ENCODE data around the gene LAPTM5.

LAPTM5 gene

DNA sequence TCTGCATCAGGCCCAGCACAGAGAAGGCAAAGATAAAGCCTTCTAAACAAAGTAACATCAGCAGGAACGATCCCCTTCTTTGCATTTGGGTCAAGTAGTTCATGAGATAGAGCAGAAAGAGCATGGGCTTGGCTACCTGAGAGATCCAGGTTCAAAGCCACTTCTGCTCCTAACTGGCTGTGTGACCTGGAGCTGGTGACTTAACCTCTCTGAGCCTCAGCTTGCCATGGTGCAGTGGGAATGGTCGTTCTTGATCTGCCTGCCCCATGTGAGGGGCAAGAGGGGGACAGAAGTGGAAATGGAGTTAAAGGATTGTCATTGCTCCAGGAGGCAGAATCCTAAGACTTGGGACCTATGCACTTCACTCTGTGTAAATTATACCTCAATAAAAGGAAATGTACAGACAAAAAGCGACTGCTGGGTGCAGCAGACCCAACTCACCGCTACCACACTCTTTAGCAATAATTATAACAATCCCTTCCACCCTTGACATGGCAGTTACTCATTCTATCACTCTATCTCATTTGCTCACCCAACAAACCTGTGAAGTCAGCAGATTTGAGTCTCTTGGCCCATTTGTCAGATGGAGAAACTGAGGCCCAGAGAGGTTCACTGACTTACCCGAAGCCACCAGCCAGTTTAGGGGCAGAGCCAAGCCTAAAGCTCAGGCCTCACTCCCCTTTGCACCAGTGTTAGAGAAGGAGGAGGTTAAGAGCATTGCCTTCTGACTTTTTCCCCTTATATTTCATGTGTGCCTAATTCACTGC lies 32.7 kb downstream of the LAPTM5 start:
- no peaks in the 10 kb centered on the region for H3K27me3 ChIP-seq (ENCODE audit: control insufficient read depth in 5 of 5, insufficient read depth in 4 of 5, low read length in 5 of 5)
- no peaks in the 10 kb centered on the region for H3K9me3 ChIP-seq (ENCODE audit: control insufficient read depth in 5 of 5, low read length in 5 of 5)
- no peak overlapping the region for H3K4me3 ChIP-seq (ENCODE audit: low read depth in 1 of 5, low read length in 5 of 5)
- no peak overlapping the region for H3K9ac ChIP-seq (ENCODE audit: low read length in 5 of 5)
- H3K36me3 ChIP-seq (ENCODE audit: control insufficient read depth in 5 of 5, insufficient read depth in 5 of 5, low read length in 5 of 5): peaks cover 0 to 20% (median 6%) of the 10 kb centered on the region in 5 donors
- no peak overlapping the region for H3K27ac ChIP-seq (ENCODE audit: low read depth, low read length)
- H3K4me1 ChIP-seq (ENCODE audit: control insufficient read depth in 5 of 5, insufficient read depth in 5 of 5, low read length in 5 of 5): peaks cover 0 to 2% (median 0%) of the 10 kb centered on the region in 5 donors

DNA sequence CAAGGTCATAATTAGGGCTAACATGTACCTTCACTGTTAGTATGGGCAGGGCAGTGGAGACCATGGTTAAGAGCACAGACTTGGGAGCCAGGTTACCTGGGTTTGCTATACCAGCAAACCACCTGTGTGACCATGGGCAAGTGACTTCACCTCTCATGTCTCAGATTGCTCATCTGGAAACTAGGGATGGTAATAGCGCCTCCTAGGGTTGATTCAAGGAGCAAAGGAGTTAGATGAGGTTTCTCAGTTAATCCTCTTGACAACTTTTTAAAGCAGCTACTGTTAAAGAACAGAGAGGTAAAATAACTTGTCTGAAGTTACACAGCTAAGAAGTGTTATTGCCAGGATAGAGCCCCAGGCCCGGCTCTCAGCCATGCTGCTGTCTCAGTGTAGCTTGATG lies 33.4 kb downstream of the LAPTM5 start:
- Histone ChIP-seq H3K9me3 (ENCODE audit: control insufficient read depth in 5 of 5, low read length in 5 of 5) (no peaks in the 10 kb centered on the region), H3K9ac (ENCODE audit: low read length in 5 of 5) (no peak overlapping the region), H3K27me3 (ENCODE audit: control insufficient read depth in 5 of 5, insufficient read depth in 4 of 5, low read length in 5 of 5) (no peaks in the 10 kb centered on the region), H3K4me1 (ENCODE audit: control insufficient read depth in 5 of 5, insufficient read depth in 5 of 5, low read length in 5 of 5) (peaks cover 0 to 6% (median 5%) of the 10 kb centered on the region in 5 donors), H3K27ac (ENCODE audit: low read depth, low read length) (no peak overlapping the region), H3K4me3 (ENCODE audit: low read depth in 1 of 5, low read length in 5 of 5) (no peak overlapping the region), H3K36me3 (ENCODE audit: control insufficient read depth in 5 of 5, insufficient read depth in 5 of 5, low read length in 5 of 5) (peaks cover 0 to 20% (median 6%) of the 10 kb centered on the region in 5 donors)

DNA sequence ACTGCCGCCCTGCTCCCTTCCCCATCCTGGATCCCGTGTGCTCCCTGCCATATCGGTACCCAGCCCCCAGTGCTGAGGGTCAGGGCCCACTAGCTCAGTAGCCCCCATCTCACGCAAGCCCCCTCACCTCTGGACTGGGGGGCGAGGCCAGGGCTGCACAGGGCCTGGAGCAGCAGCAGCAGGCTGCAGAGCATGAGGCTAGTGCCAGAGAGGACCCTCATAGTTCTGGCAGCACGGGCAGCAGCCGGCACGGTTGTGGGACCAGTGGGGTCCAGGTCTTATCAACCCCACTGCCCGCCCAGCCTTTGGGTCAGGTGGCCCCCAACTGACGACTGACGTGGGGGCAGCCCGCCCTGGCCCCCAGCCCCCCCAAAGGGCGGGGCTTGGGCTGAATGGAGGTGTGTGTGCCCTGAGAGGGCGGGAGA lies 34.2 kb downstream of the LAPTM5 start, which contains the start of gene MATN1:
MATN1 (minus strand) TSS at position 255 of the 425 bp plus-strand sequence; CDS start at position 221, 34 bp downstream.
- H3K4me1 ChIP-seq (ENCODE audit: control insufficient read depth in 5 of 5, insufficient read depth in 5 of 5, low read length in 5 of 5): peaks cover 0 to 13% (median 11%) of the 10 kb centered on the region in 5 donors
- H3K9ac ChIP-seq (ENCODE audit: low read length in 5 of 5): no peak within 1 kb of the TSS
- H3K4me3 ChIP-seq (ENCODE audit: low read depth in 1 of 5, low read length in 5 of 5): no peak within 1 kb of the TSS
- no peaks in the 10 kb centered on the region for H3K9me3 ChIP-seq (ENCODE audit: control insufficient read depth in 5 of 5, low read length in 5 of 5)
- H3K36me3 ChIP-seq (ENCODE audit: control insufficient read depth in 5 of 5, insufficient read depth in 5 of 5, low read length in 5 of 5): peaks cover 0 to 20% (median 6%) of the 10 kb centered on the region in 5 donors
- no peaks in the 10 kb centered on the region for H3K27me3 ChIP-seq (ENCODE audit: control insufficient read depth in 5 of 5, insufficient read depth in 4 of 5, low read length in 5 of 5)
- H3K27ac ChIP-seq (ENCODE audit: low read depth, low read length): no peak within 1 kb of the TSS

DNA sequence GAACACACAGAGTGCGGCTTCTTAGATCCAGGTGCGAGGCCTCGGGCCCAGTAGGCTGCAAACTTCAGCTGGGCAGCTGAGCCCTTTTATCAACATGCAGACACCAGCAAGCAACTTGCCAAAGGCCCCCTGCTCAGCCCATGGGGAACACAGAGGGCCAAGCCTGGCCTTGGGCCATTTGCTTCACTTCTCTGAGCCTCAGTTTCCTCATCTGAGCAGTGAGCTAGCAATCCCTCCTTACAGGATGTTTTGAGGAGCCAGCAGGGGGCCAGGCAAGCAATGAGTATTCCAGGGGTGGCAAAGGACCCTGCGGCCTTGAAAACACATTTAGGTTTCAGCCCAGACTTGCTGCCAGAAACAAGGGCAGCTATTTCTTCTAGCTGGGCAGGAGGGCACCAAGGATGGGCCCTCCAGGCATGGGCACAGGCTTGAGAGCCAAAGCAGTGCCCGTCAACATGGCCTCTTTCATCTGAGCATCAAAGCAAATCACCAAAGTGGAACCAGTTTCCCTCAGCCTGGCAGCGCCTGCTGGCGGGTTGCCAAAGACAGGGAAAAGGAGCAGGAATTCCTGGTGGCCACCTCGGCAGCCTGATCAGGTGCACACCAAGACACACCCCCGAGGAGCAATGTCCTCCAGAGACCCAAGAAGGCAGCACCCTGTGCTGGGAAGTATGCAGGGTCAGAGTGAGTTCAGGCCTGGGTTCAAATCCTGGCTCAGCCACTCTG lies 35.6 kb downstream of the LAPTM5 start:
- Histone ChIP-seq H3K9me3 (ENCODE audit: control insufficient read depth in 5 of 5, low read length in 5 of 5) (no peaks in the 10 kb centered on the region), H3K4me1 (ENCODE audit: control insufficient read depth in 5 of 5, insufficient read depth in 5 of 5, low read length in 5 of 5) (peaks cover 0 to 13% (median 11%) of the 10 kb centered on the region in 5 donors), H3K9ac (ENCODE audit: low read length in 5 of 5) (no peak overlapping the region), H3K36me3 (ENCODE audit: control insufficient read depth in 5 of 5, insufficient read depth in 5 of 5, low read length in 5 of 5) (peaks cover 0 to 20% (median 6%) of the 10 kb centered on the region in 5 donors), H3K4me3 (ENCODE audit: low read depth in 1 of 5, low read length in 5 of 5) (no peak overlapping the region), H3K27ac (ENCODE audit: low read depth, low read length) (no peak overlapping the region), H3K27me3 (ENCODE audit: control insufficient read depth in 5 of 5, insufficient read depth in 4 of 5, low read length in 5 of 5) (no peaks in the 10 kb centered on the region)

DNA sequence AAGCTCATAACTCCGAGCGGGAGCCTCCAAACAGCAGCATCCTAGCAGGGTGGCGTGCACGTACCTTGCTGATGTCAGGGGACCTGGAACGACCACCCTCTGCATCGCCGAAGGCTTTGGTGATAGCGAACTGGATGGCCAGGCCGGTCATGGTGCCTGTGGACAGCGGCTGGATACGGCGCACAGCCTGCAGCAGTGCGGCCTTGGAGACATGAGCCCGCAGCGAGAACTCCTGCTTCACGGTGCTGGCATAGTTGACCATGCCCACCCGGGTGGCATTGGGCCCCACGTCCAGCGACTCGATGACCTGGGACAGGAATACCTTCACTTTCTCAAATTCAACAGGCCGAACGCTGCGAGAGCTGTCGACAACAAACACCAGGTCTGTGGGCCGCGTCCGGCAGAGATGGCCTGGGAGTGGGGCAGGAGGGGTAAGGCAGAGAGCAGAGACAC lies 36.2 kb downstream of the LAPTM5 start:
- Histone ChIP-seq H3K36me3 (ENCODE audit: control insufficient read depth in 5 of 5, insufficient read depth in 5 of 5, low read length in 5 of 5) (peaks cover 0 to 20% (median 5%) of the 10 kb centered on the region in 5 donors), H3K27me3 (ENCODE audit: control insufficient read depth in 5 of 5, insufficient read depth in 4 of 5, low read length in 5 of 5) (no peaks in the 10 kb centered on the region), H3K27ac (ENCODE audit: low read depth, low read length) (no peak overlapping the region), H3K4me3 (ENCODE audit: low read depth in 1 of 5, low read length in 5 of 5) (no peak overlapping the region), H3K4me1 (ENCODE audit: control insufficient read depth in 5 of 5, insufficient read depth in 5 of 5, low read length in 5 of 5) (peaks cover 0 to 13% (median 11%) of the 10 kb centered on the region in 5 donors), H3K9me3 (ENCODE audit: control insufficient read depth in 5 of 5, low read length in 5 of 5) (no peaks in the 10 kb centered on the region), H3K9ac (ENCODE audit: low read length in 5 of 5) (no peak overlapping the region)

DNA sequence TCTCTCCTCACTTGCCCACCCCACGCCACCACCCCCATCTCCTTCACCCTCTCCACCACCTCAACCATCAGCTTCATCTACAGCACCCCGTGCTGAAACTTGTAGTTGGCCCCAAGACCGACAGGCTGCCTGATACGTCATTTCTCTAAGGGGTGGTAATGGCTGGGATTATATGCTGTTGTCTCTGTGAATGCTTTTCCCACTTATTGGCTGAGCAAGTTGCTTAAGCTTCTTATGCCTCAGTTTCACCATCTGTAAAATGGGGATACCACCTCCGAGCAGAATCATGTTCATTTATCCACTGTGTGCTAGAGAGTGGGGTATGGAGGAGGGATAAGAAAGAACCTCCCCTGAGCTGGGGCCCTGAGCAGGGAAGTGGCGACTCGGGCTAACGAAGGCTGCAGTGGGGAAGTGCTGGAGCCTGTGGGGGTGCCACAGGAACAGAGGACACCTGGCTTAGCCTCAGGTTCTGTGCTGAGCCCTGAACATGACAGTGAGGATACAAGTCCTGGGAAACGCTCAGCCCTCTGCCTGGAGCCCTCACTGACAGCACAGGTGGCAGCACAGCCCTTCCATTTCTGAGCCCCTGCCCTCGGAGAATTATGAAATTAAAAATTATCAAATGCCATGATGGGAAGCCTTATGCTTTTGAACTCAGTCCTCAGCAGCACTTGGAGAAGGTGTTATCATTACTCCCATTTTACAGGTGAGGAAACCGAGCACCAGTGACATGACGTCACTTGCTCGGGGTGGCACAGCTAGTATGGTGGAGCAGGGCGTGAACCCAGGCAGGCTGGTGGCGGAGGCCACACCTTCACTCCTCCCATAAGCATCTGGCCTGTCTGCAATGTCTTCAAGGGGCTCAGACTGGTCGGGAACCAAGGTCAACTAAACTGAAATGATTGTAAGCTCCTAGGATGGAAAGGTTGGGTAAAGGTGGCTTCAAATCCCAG lies 37.0 kb downstream of the LAPTM5 start:
- Histone ChIP-seq H3K4me1 (ENCODE audit: control insufficient read depth in 5 of 5, insufficient read depth in 5 of 5, low read length in 5 of 5) (peaks cover 0 to 13% (median 11%) of the 10 kb centered on the region in 5 donors), H3K27me3 (ENCODE audit: control insufficient read depth in 5 of 5, insufficient read depth in 4 of 5, low read length in 5 of 5) (no peaks in the 10 kb centered on the region), H3K4me3 (ENCODE audit: low read depth in 1 of 5, low read length in 5 of 5) (no peak overlapping the region), H3K27ac (ENCODE audit: low read depth, low read length) (no peak overlapping the region), H3K9ac (ENCODE audit: low read length in 5 of 5) (no peak overlapping the region), H3K9me3 (ENCODE audit: control insufficient read depth in 5 of 5, low read length in 5 of 5) (peaks cover 0 to 4% (median 1%) of the 10 kb centered on the region in 5 donors), H3K36me3 (ENCODE audit: control insufficient read depth in 5 of 5, insufficient read depth in 5 of 5, low read length in 5 of 5) (peaks cover 0 to 19% (median 3%) of the 10 kb centered on the region in 5 donors)

DNA sequence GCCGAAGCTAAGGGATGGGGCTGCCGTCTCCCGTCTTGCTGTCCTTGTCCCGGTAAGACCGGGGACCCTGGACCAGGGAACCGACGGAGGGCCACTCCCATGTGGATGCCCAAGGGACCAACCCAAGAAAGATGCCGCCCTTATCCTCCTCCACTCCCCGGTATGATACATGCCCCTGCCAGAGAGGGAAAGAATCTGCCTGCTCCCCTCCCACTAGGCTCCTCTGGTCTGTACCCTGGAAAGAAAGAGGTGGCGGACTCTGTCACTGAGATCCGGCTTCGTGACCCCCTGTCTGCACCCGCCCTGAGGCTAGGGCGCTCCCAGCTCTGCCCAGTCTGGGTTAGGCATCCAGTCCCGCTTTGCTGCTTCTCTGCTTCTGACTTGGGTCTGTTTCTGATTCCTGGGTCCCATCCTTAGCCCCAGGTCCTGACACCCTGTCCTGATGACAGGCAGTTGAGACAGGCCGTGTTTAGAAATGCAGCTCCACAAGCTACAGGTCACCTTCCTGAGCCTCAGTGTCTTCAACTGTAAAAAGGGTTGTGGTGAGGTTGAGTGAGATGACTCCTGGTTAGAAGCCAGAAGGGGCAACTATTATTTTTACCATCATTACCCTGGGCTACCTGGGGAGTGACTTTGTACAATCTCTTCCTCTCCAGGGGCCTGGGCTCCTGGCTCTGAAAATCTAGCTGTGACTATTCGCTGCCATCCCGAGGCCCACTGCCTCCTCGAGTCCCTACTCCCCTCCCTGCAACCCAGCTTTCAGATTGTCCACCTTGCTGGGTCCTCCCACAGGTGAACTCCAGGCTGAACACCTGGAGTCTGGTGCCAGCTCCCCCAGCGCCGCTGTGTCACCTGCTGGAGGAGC lies 37.9 kb downstream of the LAPTM5 start:
- H3K4me3 ChIP-seq (ENCODE audit: low read depth in 1 of 5, low read length in 5 of 5): peak overlapping the region in 2 of 5 donors; percentile 58 to 66

DNA sequence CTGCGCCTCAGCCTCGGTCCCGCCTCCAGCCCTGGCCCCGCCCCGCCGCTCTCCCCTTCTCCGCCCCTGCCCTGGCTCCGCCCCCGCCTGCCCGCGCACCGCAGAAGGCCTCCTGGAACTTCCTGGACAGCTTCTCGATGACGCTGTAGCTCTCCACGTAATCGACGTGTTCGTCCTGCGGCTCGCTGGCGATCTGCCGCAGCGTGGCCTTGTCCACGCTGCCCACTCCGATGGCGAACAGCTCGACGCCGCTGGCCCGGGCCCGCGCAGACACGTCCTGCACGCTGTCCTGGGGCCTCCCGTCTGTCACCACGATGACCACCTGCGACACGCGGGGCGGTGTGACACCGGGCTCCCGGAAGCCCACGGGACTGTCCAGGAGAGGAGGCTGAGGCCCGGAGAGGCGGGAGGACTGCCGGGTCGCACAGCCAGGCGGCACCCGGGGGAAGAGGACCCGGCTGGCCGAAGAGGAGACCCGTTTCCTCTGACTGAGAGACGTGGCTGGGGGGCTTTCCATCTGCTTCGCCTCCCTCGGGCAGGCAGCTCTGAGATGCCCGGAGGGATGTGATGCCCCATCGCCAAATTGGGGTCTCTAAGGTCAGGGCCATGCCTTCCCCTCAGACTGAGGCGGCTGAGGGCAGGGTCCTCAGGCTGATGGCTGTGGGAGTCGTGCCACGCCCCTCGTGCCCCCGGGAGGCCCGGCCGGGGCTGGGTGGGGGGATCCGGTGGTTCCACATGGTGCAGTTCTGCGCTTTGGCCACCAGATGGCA lies 38.8 kb downstream of the LAPTM5 start:
- Histone ChIP-seq H3K9me3 (ENCODE audit: control insufficient read depth in 5 of 5, low read length in 5 of 5) (peaks cover 0 to 10% (median 6%) of the 10 kb centered on the region in 5 donors), H3K36me3 (ENCODE audit: control insufficient read depth in 5 of 5, insufficient read depth in 5 of 5, low read length in 5 of 5) (peaks cover 0 to 10% (median 0%) of the 10 kb centered on the region in 5 donors), H3K27ac (ENCODE audit: low read depth, low read length) (peak overlapping the region; percentile 93), H3K4me3 (ENCODE audit: low read depth in 1 of 5, low read length in 5 of 5) (peak overlapping the region; percentile 13 to 66 (median 55)), H3K9ac (ENCODE audit: low read length in 5 of 5) (peak overlapping the region in 4 of 5 donors; percentile 76 to 83 (median 82)), H3K4me1 (ENCODE audit: control insufficient read depth in 5 of 5, insufficient read depth in 5 of 5, low read length in 5 of 5) (peaks cover 0 to 13% (median 11%) of the 10 kb centered on the region in 5 donors), H3K27me3 (ENCODE audit: control insufficient read depth in 5 of 5, insufficient read depth in 4 of 5, low read length in 5 of 5) (no peaks in the 10 kb centered on the region)

More for the DNA sequence above, 37.9 kb downstream of the LAPTM5 start:
- Histone ChIP-seq H3K36me3 (ENCODE audit: control insufficient read depth in 5 of 5, insufficient read depth in 5 of 5, low read length in 5 of 5) (peaks cover 0 to 11% (median 1%) of the 10 kb centered on the region in 5 donors), H3K9me3 (ENCODE audit: control insufficient read depth in 5 of 5, low read length in 5 of 5) (peaks cover 0 to 10% (median 6%) of the 10 kb centered on the region in 5 donors), H3K4me1 (ENCODE audit: control insufficient read depth in 5 of 5, insufficient read depth in 5 of 5, low read length in 5 of 5) (peaks cover 0 to 13% (median 11%) of the 10 kb centered on the region in 5 donors), H3K27me3 (ENCODE audit: control insufficient read depth in 5 of 5, insufficient read depth in 4 of 5, low read length in 5 of 5) (no peaks in the 10 kb centered on the region), H3K9ac (ENCODE audit: low read length in 5 of 5) (peak overlapping the region in 3 of 5 donors; percentile 58 to 81 (median 76)), H3K27ac (ENCODE audit: low read depth, low read length) (peak overlapping the region; percentile 93)

All from subcutaneous abdominal adipose tissue (tissue), 5 donors.